Muscle layer of colon (tissue), 2 donors: Measurements from ENCODE around the gene TBX15.

Source experiments
- H3K27ac ChIP-seq: one replicate; pipeline ENCODE4 v1.7.0; 2013; ENCODE audit warnings: low read depth, mild to moderate bottlenecking, low read length, moderate library complexity
- H3K27me3 ChIP-seq, 2 donors: one replicate each; pipeline ENCODE4 v1.7.0; 2013; ENCODE audit warnings: low read length in 2 of 2, mild to moderate bottlenecking in 2 of 2; ENCODE audit not compliant: insufficient read depth in 2 of 2, control insufficient read depth in 1 of 2
- H3K36me3 ChIP-seq: one replicate; pipeline ENCODE4 v1.7.0; 2013; ENCODE audit warnings: mild to moderate bottlenecking, low read length; ENCODE audit not compliant: insufficient read depth
- H3K4me1 ChIP-seq: one replicate; pipeline ENCODE4 v1.7.0; 2013; ENCODE audit warnings: mild to moderate bottlenecking, low read length; ENCODE audit not compliant: insufficient read depth
- H3K4me3 ChIP-seq, 2 donors: one replicate each; pipeline ENCODE4 v1.7.0; 2013; ENCODE audit warnings: low read length in 2 of 2, low read depth in 1 of 2, mild to moderate bottlenecking in 1 of 2, moderate library complexity in 1 of 2
- H3K9ac ChIP-seq: one replicate; pipeline ENCODE4 v1.7.0; 2013; ENCODE audit warnings: low read length
- H3K9me3 ChIP-seq: one replicate; pipeline ENCODE4 v1.7.0; 2013; ENCODE audit warnings: mild to moderate bottlenecking, low read length
- donor health status: abdominal sarcoma.
- donor health status: Adenocarcinoma of cecum.

Gene TBX15

DNA sequence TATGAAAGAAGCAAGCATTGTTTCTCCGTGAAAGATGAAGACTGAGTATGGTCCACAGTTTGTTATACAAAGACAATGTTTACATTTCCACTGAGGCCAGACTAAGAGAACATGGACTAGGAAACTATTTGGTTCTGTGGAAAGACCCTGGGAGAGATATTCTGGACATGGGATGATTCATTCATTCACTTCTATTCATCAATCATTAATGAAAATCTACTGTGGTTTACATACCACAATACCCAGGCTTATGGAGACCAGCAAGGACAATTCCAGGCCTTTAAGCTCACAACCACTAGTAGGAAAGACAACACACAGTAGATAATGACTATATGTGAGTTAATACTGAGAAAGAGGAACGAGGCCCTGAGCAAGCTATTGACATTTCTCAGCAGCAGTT lies 125.4 kb downstream of the TBX15 start:
- no peaks in the 10 kb centered on the region for H3K9me3 ChIP-seq
- H3K27ac ChIP-seq = no peak overlapping the region
- no peak overlapping the region for H3K4me3 ChIP-seq
- H3K36me3 ChIP-seq = no peaks in the 10 kb centered on the region
- H3K4me1 ChIP-seq = no peaks in the 10 kb centered on the region
- no peaks in the 10 kb centered on the region for H3K27me3 ChIP-seq
- no peak overlapping the region for H3K9ac ChIP-seq

GRCh38 chr1:118861216-118861615 lies 126.9 kb downstream of the TBX15 start:
- Histone ChIP-seq H3K27ac (no peak overlapping the region), H3K4me3 (no peak overlapping the region)

GRCh38 chr1:118859999-118860398 lies 128.1 kb downstream of the TBX15 start:
- Histone ChIP-seq H3K4me1 (no peaks in the 10 kb centered on the region), H3K36me3 (no peaks in the 10 kb centered on the region), H3K9me3 (no peaks in the 10 kb centered on the region), H3K27me3 (no peaks in the 10 kb centered on the region), H3K4me3 (no peak overlapping the region), H3K27ac (no peak overlapping the region), H3K9ac (no peak overlapping the region)

More at GRCh38 chr1:118861216-118861615, 126.9 kb downstream of the TBX15 start:
- H3K4me1 ChIP-seq = no peaks in the 10 kb centered on the region
- no peaks in the 10 kb centered on the region for H3K27me3 ChIP-seq
- no peaks in the 10 kb centered on the region for H3K9me3 ChIP-seq
- no peaks in the 10 kb centered on the region for H3K36me3 ChIP-seq
- H3K9ac ChIP-seq = no peak overlapping the region

DNA sequence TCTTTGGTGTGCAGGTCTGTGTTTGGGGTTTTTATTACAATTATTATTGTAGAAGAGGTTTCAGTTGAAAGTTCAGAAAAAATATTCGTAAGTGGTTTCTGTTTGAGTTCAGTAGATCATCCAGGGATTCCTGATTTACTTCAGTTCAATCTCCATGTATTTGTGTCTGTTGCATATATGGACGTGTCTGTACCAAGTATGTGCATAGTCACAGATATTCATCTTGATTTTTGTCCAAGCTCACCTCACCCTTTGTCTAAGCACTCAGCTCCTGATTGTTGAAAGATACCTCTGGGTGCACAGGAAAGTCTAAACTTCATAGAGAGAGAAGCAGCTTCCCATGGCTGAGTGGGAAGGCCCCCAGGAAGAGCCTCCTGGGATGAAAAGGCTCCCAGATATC lies 141.7 kb downstream of the TBX15 start:
- H3K36me3 ChIP-seq = no peaks in the 10 kb centered on the region
- H3K4me1 ChIP-seq = no peaks in the 10 kb centered on the region
- H3K27me3 ChIP-seq = no peaks in the 10 kb centered on the region
- no peaks in the 10 kb centered on the region for H3K9me3 ChIP-seq
- H3K4me3 ChIP-seq = no peak overlapping the region
- no peak overlapping the region for H3K9ac ChIP-seq
- H3K27ac ChIP-seq = no peak overlapping the region

DNA sequence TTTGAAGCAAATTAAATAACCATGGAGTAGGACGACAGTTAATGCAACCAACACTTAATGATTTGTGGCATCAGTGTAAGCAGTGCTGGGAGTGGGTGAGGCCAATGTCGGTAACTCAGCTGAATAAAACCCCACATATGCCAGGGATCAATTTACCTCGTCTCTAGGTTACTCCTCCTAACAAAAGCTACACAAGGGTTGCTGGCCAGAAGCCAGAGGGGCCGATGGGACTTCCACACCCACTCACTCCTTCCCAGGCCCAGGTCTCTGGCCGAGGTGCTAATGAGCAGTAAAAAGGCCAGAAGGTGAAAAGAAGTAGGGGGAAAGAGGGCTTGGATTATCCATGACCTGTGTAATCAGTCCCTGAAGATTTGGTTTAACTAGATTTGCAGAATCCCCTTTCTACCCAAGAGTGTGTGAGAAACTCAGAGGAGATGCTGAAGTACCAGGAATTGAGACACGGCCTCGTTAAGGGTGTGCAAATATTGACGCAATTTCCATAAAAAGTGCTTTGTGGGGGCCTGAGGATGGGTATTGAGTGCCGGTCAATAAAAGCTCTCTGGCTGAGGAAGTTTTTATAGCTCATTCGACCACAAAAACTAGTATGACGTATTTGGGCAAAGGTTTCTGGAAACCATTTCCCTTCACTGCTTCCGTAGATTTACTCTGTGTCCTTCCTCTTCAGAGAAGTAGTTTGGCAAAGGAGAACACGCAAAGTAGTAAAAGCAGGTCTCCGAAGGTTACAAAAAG lies 145.5 kb downstream of the TBX15 start:
- no peak overlapping the region for H3K9ac ChIP-seq
- no peaks in the 10 kb centered on the region for H3K36me3 ChIP-seq
- H3K4me1 ChIP-seq = no peaks in the 10 kb centered on the region
- H3K4me3 ChIP-seq = no peak overlapping the region
- H3K9me3 ChIP-seq = no peaks in the 10 kb centered on the region
- H3K27ac ChIP-seq = no peak overlapping the region
- H3K27me3 ChIP-seq = no peaks in the 10 kb centered on the region

DNA sequence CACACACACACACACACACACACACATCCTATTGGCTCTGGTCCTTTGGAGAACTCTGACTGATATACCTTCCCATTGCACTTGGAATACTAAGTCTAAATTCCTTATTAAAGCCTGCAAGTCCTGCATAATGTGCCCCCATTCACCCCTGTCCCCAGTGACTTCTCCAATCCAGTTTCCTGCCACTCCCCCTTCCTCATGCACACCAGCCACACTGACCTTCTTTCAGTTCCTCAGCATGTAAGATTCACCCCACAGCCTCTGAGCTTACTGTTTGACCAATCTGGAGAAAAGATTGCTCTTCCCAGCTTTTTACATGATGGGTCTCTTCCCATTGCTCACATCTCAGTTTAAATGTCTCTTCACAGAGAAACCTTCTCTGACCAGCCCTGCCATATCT lies 146.6 kb downstream of the TBX15 start:
- no peaks in the 10 kb centered on the region for H3K36me3 ChIP-seq
- no peaks in the 10 kb centered on the region for H3K9me3 ChIP-seq
- H3K4me1 ChIP-seq = no peaks in the 10 kb centered on the region
- no peaks in the 10 kb centered on the region for H3K27me3 ChIP-seq
- no peak overlapping the region for H3K27ac ChIP-seq
- no peak overlapping the region for H3K9ac ChIP-seq
- H3K4me3 ChIP-seq = no peak overlapping the region
